ENCODE data around the gene KCNQ1.
A peak's percentile ranks its signal among the peaks of the same experiment; 100 is the strongest.

Gene KCNQ1

GRCh38 chr11:2806351-2807024 lies 361.7 kb downstream of the KCNQ1 start:
- no peak for DNase-seq (ENCODE audit: low read depth)
- no peak overlapping the region for H3K4me3 ChIP-seq (ENCODE audit: low read depth, low read length)
- TF ChIP-seq CTCF (IDR thresholded peaks at IDR 0.05; ENCODE audit: low read depth, low read length, missing control alignments), result no peak
- in situ Hi-C loops (cut with HindIII; ENCODE audit: low sequenced_read_pairs), result no loop called here

DNA sequence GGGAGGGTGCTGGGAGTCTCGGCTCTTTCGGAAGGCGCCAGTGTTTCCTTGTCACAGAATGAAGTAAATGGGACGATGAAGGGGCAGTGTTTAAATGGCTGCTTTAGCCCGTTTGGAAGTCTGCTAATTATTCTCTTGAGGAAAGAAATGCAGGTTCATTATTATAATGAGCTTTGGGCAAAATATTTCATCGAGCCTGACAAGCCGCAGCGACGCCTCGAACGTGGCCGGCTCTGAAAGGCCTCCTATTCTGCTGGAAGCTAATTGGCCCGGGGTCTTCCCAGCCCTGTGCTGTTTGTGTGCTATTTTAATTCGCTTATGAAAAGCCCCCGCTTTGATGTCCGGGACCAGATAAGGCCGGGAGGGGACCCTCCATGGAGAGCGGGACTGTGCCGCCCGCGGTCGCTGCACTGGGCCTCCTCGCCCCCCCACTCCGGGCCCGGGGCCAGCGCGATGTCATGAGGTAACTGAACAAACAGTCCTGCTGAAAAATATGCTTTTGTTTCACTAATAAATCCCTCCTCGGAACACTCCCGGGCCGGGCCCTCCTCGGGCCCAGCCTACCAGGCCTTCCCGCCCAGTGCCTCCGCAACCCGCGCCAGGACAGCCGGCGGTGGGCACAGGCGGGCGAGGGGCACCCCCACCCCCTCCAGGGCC lies 362.3 kb downstream of the KCNQ1 start:
- in situ Hi-C loops (cut with HindIII; ENCODE audit: low sequenced_read_pairs), result no loop called here
- TF ChIP-seq CTCF (IDR thresholded peaks at IDR 0.05; ENCODE audit: low read depth, low read length, missing control alignments), result no peak
- peak overlapping the region; percentile 3 for H3K4me3 ChIP-seq (ENCODE audit: low read depth, low read length)
- no peak for DNase-seq (ENCODE audit: low read depth)

DNA sequence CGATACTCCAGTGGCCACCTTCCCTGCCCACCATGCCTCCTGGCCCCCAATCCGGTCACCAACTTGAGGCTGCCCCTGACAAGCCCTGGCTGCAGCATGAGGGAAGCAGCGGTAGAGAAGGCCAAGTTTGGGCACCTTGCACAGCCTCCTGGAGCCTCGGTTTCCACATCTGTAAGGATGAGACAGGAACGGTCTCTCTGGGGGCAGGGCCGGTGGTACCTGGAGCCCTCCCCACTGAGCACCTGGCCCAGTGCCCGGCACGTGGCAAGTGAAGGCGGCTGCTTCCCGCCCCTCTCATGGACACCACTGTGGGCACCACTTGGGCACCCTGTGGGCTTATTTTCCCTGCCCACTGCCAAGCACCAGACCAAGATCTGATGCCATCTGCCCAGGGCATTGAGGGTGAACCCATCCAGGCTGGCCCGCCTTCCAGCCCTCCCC lies 363.0 kb downstream of the KCNQ1 start:
- DNase-seq (ENCODE audit: low read depth), result no peak
- in situ Hi-C loops (cut with HindIII; ENCODE audit: low sequenced_read_pairs), result no loop called here
- no peak for TF ChIP-seq CTCF (IDR thresholded peaks at IDR 0.05; ENCODE audit: low read depth, low read length, missing control alignments)
- H3K4me3 ChIP-seq (ENCODE audit: low read depth, low read length), result no peak overlapping the region

- in situ Hi-C loops (cut with HindIII; ENCODE audit: low sequenced_read_pairs), result no loop called here
- no peak overlapping the region for H3K4me3 ChIP-seq (ENCODE audit: low read depth, low read length)
- no peak for TF ChIP-seq CTCF (IDR thresholded peaks at IDR 0.05; ENCODE audit: low read depth, low read length, missing control alignments)
- DNase-seq (ENCODE audit: low read depth), result no peak
These were observed 364.3 kb downstream of the KCNQ1 start for GRCh38 chr11:2808850-2809846.

DNA sequence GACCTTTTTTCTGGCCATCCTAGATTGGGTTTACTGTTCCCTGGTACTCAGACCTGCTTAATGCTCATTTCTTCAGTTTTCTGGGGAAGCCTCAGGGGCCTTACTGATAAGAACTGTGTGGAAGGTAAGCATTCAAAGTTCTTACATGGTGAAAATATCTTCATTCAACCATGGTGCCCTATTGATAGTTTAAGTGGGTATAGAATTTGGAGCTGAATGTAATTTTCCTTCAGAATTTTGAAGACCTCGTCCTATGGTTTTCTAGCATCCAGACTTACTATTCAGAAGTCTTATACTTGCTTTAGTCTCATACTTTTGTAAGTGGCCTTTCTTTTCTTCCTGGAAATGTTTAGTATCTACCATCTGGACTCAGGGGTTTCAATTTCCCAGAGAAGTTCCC lies 365.0 kb downstream of the KCNQ1 start:
- in situ Hi-C loops (cut with HindIII; ENCODE audit: low sequenced_read_pairs), result no loop called here
- H3K4me3 ChIP-seq (ENCODE audit: low read depth, low read length), result no peak overlapping the region
- no peak for TF ChIP-seq CTCF (IDR thresholded peaks at IDR 0.05; ENCODE audit: low read depth, low read length, missing control alignments)
- DNase-seq (ENCODE audit: low read depth), result no peak

Data from astrocyte of the cerebellum (primary cell).